HEK293 (cell line): ENCODE results near the gene CNOT4.

ENCODE experiments used
- CTCF ChIP-seq: fragments of 450-650 bp; formaldehyde crosslinking; IDR thresholded peaks from 2 replicates; pipeline ENCODE4 v1.5.1; 2016; ENCODE audit warnings: missing biosample characterization, missing genetic modification characterization
- ZNF600 ChIP-seq: fragments of 450-650 bp; formaldehyde crosslinking; IDR thresholded peaks from 2 replicates; pipeline ENCODE4 v1.5.1; 2016; ENCODE audit warnings: missing biosample characterization, missing genetic modification characterization

- no peak for TF ChIP-seq CTCF (tag by site-specific recombination)
- no peak for TF ChIP-seq ZNF600
These were observed 126.3 kb downstream of the CNOT4 start for GRCh38 chr7:135383525-135384175.
